ENCODE measurements around the gene ADRA1B. TPM values are rescaled to one million over a fixed set of nuclear protein-coding genes. Genes with fewer than 3 reads are reported as not detected.

The ADRA1B gene
- total RNA-seq, 4 donors from 2014 or later: under 0.01 to 5.2 (median 1.2) TPM; not detected in 1

DNA sequence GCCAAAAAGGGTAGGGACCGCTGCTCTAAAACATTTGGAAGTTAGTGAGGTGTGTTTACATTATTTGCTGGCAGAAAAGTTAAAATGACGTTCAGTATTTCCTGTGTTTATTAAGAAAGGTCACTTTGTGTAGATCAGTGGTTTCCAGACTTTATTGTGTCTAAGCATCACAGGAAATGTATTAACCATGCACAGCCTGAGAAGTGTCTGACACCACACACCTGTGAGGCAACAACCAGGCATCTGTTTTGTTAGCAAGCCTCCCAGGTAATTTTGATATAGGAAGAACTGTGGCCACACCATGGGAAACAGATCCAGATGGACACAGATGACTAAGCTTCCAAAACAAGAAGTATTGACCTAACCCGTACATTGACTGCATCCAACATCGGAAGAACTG, 104.7 kb downstream of the ADRA1B start:
- Histone ChIP-seq H3K9me3 (no peaks in the 10 kb centered on the region), H3K36me3 (no peaks in the 10 kb centered on the region), H3K27me3 (no peaks in the 10 kb centered on the region), H3K4me3 (no peak overlapping the region), H3K4me1 (no peaks in the 10 kb centered on the region), H3K27ac (no peak overlapping the region)
- intact Hi-C loops (cut with DNase I; ENCODE audit: low total_unique reads): loop anchor here (5.0 kb wide), 1 partner anchor 326 kb away; no protein-coding TSS in a partner anchor
- TF ChIP-seq POLR2A (IDR thresholded peaks at IDR 0.05): no peak
- TF ChIP-seq, protein P1, sequence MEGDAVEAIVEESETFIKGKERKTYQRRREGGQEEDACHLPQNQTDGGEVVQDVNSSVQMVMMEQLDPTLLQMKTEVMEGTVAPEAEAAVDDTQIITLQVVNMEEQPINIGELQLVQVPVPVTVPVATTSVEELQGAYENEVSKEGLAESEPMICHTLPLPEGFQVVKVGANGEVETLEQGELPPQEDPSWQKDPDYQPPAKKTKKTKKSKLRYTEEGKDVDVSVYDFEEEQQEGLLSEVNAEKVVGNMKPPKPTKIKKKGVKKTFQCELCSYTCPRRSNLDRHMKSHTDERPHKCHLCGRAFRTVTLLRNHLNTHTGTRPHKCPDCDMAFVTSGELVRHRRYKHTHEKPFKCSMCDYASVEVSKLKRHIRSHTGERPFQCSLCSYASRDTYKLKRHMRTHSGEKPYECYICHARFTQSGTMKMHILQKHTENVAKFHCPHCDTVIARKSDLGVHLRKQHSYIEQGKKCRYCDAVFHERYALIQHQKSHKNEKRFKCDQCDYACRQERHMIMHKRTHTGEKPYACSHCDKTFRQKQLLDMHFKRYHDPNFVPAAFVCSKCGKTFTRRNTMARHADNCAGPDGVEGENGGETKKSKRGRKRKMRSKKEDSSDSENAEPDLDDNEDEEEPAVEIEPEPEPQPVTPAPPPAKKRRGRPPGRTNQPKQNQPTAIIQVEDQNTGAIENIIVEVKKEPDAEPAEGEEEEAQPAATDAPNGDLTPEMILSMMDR (IDR thresholded peaks at IDR 0.05): no peak
- DNase-seq: no peak

DNA sequence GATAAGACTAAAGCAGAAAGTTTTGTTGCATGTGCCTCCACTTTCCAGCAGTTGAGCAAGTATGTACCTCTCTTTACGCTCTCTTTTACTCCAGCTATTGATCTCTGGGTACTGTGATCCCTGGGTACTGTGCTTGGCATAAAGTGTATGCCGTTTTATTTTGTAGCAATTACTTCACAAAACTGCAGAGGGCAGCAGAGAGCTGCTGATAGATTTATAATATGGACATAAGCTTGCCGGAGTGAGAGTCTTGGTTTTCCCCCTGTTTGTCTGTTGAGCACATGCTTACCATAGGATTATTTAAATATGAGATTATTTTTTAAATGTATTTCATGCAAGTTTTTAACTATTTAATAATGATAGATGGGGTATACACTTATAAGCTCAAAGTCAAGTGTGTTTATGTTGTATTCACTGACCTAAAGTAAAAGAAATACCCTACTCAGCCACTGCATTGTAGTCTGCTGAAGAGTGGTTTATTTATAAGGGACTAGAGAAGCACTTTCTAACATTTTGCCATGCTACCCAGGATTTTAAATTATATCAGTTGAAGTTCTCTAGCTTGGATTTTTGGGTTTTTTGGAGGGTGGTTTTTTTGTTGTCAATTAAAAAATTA, 105.7 kb downstream of the ADRA1B start:
- peak; percentile 37 to 42 for DNase-seq
- Histone ChIP-seq H3K4me1 (no peaks in the 10 kb centered on the region), H3K4me3 (no peak overlapping the region), H3K36me3 (no peaks in the 10 kb centered on the region), H3K27me3 (no peaks in the 10 kb centered on the region), H3K9me3 (no peaks in the 10 kb centered on the region), H3K27ac (no peak overlapping the region)
- TF ChIP-seq, protein P1 (IDR thresholded peaks at IDR 0.05): peak; percentile 71 to 84 (median 80)
- TF ChIP-seq POLR2A (IDR thresholded peaks at IDR 0.05): no peak
- intact Hi-C loops (cut with DNase I; ENCODE audit: low total_unique reads): loop anchor here (5.0 kb wide), 1 partner anchor 325 kb away; no protein-coding TSS in a partner anchor

Small RNA genes lying within 50 kb of the gene (small RNA-seq; reads per million reads assigned to genes)
- not detected for gene RF00019

Other genes with a start within 250 kb of the ADRA1B start
- gene TTC1, start 92.7 kb downstream of the ADRA1B start, total RNA-seq: 10 to 100 TPM in 3 of 4 donors, 1 to 10 TPM in 1; 9.7 to 43.5 (median 41.1) TPM
- gene PWWP2A, start 203.0 kb downstream of the ADRA1B start, total RNA-seq: 10 to 100 TPM; 12.9 to 46.3 (median 28.1) TPM